Measurements from ENCODE around the gene CEP85L. TPM values are rescaled to one million over a fixed set of nuclear protein-coding genes. Genes with fewer than 3 reads are reported as not detected.

The CEP85L gene
- total RNA-seq, 4 donors from 2014 or later = 10.5 to 42.9 (median 17.1) TPM

- no peaks in the 10 kb centered on the region for H3K36me3 ChIP-seq
- no peak overlapping the region for H3K27ac ChIP-seq
- H3K27me3 ChIP-seq = no peaks in the 10 kb centered on the region
- no peaks in the 10 kb centered on the region for H3K9me3 ChIP-seq
- no peak overlapping the region for H3K4me3 ChIP-seq (replicated peaks in 1 of 3)
- WGBS, 2 donors = 92 to 95% methylated on average over 1 of the region's 1 CpG
- DNase-seq = no peak
- H3K4me1 ChIP-seq = no peaks in the 10 kb centered on the region
- intact Hi-C loops (cut with DNase I) = no loop called here
- TF ChIP-seq POLR2A (IDR thresholded peaks at IDR 0.05) (no peak), CTCF (IDR thresholded peaks at IDR 0.05) (no peak)
Observed at GRCh38 chr6:118562959-118563358, 88.4 kb downstream of the CEP85L start.

DNA sequence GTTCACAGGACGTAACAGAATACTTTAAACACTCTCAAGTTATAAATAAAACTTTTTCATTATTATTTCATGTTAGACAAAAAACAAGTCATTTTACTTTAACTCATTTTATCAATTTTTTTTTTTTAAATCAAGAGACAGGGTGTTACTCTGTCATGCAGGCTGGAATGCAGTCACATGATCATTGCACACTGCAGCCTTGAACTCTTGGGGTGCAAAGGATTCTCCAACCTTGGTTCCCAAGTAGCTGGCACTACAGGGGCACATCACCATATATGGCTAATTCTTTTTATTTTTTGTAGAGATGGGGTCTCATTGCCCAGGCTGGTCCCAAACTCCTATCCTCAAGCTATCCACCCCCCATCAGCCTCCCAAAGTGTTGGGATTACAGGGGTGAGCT is 89.1 kb downstream of the CEP85L start:
- no peak for TF ChIP-seq POLR2A (IDR thresholded peaks at IDR 0.05)
- TF ChIP-seq CTCF (IDR thresholded peaks at IDR 0.05) = no peak
- no peaks in the 10 kb centered on the region for H3K4me1 ChIP-seq
- no peaks in the 10 kb centered on the region for H3K27me3 ChIP-seq
- 92 to 95% methylated on average over 1 of the region's 1 CpG for WGBS, 2 donors
- DNase-seq = no peak
- no peaks in the 10 kb centered on the region for H3K9me3 ChIP-seq
- no peak overlapping the region for H3K27ac ChIP-seq
- H3K36me3 ChIP-seq = no peaks in the 10 kb centered on the region
- intact Hi-C loops (cut with DNase I) = no loop called here
- H3K4me3 ChIP-seq (replicated peaks in 1 of 3) = no peak overlapping the region

DNA sequence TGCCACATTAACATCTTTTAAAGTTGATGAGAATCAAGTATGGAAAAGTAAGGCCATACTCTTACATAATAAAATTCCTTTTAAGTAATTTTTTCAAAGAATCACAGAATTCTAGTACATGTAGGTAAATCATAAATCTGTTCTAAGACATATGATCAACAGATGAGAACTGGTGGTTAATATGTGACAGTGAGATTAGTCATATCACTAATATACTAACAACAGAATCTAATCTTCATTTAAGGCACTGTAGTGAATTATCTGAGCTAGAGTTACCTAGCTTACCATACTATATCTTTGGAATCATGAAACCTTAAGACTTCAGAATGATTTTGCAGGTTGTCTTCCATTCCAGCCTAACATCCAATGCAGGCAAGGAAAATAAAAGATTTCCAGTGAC is 91.7 kb downstream of the CEP85L start:
- H3K4me1 ChIP-seq = no peaks in the 10 kb centered on the region
- H3K36me3 ChIP-seq = no peaks in the 10 kb centered on the region
- intact Hi-C loops (cut with DNase I) = no loop called here
- no peak for DNase-seq
- no peak overlapping the region for H3K4me3 ChIP-seq (replicated peaks in 1 of 3)
- TF ChIP-seq CTCF (IDR thresholded peaks at IDR 0.05) (no peak), POLR2A (IDR thresholded peaks at IDR 0.05) (no peak)
- H3K27me3 ChIP-seq = no peaks in the 10 kb centered on the region
- no peak overlapping the region for H3K27ac ChIP-seq
- no peaks in the 10 kb centered on the region for H3K9me3 ChIP-seq

GRCh38 chr6:118558464-118559217 is 92.8 kb downstream of the CEP85L start:
- Histone ChIP-seq H3K27ac (no peak overlapping the region), H3K4me3 (replicated peaks in 1 of 3) (no peak overlapping the region), H3K27me3 (no peaks in the 10 kb centered on the region), H3K9me3 (no peaks in the 10 kb centered on the region), H3K4me1 (no peaks in the 10 kb centered on the region), H3K36me3 (no peaks in the 10 kb centered on the region)
- 72 to 73% methylated on average over 6 of the region's 6 CpGs for WGBS, 2 donors
- intact Hi-C loops (cut with DNase I) = no loop called here
- TF ChIP-seq CTCF (IDR thresholded peaks at IDR 0.05) (no peak), POLR2A (IDR thresholded peaks at IDR 0.05) (no peak)
- DNase-seq = no peak

DNA sequence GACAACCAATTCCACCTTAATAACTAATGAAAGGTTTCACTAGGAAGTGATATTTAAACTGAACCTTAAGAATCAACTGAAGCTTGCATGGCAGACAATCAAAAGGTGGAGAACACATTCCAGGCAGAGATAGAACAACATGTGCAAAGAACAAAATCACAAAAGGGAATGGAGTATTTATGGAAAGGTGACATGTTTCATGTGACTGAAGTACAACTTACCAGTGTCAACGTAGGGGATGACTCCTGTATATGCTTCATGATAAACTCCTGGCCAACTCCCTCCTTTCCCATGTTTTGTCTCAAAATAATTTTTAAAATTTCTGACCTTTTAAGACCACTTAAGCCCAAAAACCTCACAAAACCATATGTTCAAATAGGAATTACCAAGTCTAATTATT is 96.7 kb downstream of the CEP85L start:
- Histone ChIP-seq H3K27me3 (no peaks in the 10 kb centered on the region), H3K4me3 (replicated peaks in 1 of 3) (no peak overlapping the region), H3K4me1 (peaks cover 0 to 3% of the 10 kb centered on the region in 2 donors), H3K36me3 (no peaks in the 10 kb centered on the region), H3K27ac (no peak overlapping the region), H3K9me3 (no peaks in the 10 kb centered on the region)
- TF ChIP-seq POLR2A (IDR thresholded peaks at IDR 0.05) = no peak
- TF ChIP-seq CTCF (IDR thresholded peaks at IDR 0.05) = no peak
- intact Hi-C loops (cut with DNase I) = no loop called here
- 79 to 80% methylated on average over 1 of the region's 1 CpG for WGBS, 2 donors
- DNase-seq = no peak
